GM12873 (cell line): ENCODE measurements around the gene HLA-B.

ENCODE experiments used
- CTCF ChIP-seq: IDR thresholded peaks from 2 replicates; pipeline ENCODE4 v1.5.1; 2012; ENCODE audit warnings: low read depth, mild to moderate bottlenecking, moderate library complexity, low read length, control low read depth; ENCODE audit not compliant: insufficient read depth; ENCODE audit errors: missing control alignments

HLA-B gene

GRCh38 chr6:31345026-31345730 is 11.8 kb downstream of the HLA-B start:
- no peak for TF ChIP-seq CTCF

- no peak for TF ChIP-seq CTCF
These were observed 16.8 kb downstream of the HLA-B start for GRCh38 chr6:31340228-31340627.

DNA sequence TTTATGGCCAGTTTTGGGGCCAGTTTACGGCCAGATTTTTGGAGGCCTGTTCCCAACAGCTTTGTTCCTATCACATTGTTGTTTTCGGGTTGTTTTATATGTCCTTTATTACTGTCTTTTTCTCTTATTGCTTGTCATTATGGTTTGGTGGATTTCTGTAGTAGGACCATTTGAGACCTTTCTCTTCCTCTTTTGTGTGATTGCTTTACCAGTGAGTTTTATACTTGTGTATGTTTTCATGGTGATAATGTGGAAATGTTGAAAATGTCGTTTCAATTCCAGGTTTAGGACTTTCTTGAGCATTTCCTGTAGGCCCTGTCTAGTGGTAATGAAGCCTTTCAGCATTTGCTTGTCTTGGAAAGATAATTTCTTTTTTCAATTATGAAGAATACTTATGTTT is 17.8 kb downstream of the HLA-B start:
- TF ChIP-seq CTCF, result no peak

DNA sequence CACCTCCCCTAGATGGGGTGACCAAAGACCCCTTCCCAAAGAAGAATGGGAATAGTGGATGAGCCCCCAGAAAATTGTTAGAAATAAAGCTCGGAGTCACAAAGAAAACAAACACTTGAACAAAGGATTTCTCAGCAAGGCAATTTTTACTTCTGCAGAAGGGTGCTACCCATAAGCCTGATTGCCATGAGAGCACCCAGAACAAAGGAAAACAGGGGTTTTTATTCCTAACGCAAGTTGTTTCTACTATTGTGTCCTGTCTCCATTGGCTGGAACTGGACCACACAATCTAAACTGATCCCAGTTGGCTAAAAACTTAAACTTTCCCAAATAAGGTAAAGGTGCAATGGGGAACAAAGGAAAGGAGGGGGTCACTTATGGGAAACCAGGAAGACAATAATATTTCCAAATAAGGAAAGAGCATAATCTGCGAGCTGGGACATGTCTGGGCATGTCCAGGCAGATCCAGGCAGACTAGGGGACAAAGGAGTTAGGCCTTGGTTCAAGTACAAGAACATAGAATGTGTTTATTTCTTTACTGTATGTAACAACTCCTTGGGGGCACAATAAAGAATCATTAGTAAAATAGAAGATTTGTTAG is 20.0 kb downstream of the HLA-B start:
- no peak for TF ChIP-seq CTCF

GRCh38 chr6:31332637-31333602 is 24.1 kb downstream of the HLA-B start:
- TF ChIP-seq CTCF, result no peak

GRCh38 chr6:31328355-31328960 is 28.5 kb downstream of the HLA-B start:
- no peak for TF ChIP-seq CTCF

DNA sequence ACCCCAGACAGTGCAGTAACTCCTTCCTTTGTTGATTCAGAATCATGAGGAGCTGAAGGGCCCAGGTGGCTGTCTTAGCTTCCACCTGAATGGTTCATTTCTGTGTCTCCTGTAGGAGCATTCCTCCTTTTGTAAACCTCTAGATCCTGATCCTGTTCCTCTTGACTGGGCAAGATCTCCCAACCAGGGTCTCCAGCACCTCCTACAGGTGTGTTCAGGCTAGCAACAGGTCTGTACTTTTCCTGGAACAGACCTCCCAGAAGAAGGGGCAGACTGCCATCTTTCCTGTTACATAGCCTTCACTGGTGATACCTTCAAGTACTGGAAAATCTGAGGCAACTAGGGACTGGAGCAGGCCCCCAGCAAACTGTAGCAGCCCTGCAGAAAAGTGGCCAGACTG is 35.2 kb downstream of the HLA-B start:
- no peak for TF ChIP-seq CTCF
